Measurements from ENCODE around the gene R3HDM4.

DNA sequence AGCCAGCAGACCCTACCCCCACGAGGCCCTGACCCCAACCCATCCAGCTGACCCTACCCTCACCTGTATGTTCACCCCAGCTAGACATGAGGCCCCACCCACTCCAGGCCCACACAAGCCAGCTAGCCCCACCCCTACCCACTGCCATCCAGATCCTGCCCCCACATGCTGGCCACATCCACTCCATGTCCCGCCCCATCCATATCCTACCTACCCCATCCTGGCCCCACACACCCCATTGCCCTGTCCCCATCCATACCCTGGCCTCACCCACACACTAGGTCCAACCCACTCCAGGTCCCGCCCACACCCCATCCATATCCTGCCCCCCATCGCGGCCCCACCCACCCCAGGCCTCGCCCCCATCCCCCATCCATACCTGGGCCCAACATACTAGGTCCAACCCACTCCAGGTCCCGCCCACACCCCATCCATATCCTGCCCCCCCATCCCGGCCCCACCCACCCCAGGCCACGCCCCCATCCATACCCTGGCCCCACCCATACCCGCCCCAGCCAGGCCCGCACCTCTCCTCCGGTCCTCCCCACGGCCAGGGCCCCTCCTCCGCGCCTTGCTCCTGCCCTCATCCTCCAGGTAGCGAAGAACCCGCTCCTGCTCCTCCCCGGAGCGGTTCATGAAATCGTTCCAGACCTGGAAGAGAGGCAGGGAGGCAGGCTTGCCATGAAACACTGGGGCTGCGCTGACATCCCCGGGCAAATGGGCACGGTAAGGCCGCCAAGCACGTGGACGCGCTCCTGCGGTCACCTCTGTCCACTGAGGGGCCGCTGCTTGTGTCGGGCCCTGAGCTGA is 12.5 kb downstream of the R3HDM4 start:
- TF ChIP-seq POLR2A (IDR thresholded peaks at IDR 0.05), result no peak
- TF ChIP-seq, protein P1, sequence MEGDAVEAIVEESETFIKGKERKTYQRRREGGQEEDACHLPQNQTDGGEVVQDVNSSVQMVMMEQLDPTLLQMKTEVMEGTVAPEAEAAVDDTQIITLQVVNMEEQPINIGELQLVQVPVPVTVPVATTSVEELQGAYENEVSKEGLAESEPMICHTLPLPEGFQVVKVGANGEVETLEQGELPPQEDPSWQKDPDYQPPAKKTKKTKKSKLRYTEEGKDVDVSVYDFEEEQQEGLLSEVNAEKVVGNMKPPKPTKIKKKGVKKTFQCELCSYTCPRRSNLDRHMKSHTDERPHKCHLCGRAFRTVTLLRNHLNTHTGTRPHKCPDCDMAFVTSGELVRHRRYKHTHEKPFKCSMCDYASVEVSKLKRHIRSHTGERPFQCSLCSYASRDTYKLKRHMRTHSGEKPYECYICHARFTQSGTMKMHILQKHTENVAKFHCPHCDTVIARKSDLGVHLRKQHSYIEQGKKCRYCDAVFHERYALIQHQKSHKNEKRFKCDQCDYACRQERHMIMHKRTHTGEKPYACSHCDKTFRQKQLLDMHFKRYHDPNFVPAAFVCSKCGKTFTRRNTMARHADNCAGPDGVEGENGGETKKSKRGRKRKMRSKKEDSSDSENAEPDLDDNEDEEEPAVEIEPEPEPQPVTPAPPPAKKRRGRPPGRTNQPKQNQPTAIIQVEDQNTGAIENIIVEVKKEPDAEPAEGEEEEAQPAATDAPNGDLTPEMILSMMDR (IDR thresholded peaks at IDR 0.05), result no peak
